T follicular helper cell (primary cell): ENCODE results near the gene CXorf51A.
"Not testable (repeated sequence)": the region's sequence is repeated elsewhere in the genome, so short reads cannot be mapped to it uniquely, and the experiment has no call there.

Experiments
- DNase-seq: peaks from one replicate; pipeline ENCODE4 v3.0.0-alpha.2; 2020; ENCODE audit warnings: low read depth
- total RNA-seq, 2 experiments: gene quantifications; one replicate each; lab custom pipeline; 2026; lab: John Stamatoyannopoulos, UW

The CXorf51A gene
- total RNA-seq = 0 reads per million in 2 experiments

DNA sequence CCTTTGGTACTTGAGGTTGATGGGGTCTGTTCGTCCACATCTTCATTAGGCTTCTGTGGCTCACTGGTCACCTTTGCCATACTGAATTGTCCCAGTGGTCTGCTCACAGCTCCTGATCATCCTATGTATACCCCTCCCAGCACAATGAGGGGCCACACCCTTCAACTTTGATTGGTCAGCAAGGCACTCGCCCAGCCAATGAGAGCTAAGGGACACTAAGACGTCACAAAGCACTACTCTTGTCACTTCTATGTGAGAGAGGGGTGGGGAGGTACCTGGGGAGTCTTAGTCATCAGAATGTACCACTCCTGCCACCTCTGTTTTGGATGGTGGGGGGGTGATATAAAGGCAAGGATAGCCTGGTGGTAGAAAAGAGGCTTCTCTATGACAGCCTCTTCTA, at the start of gene CXorf51A:
Gene CXorf51A (minus strand): TSS at position 101 of the 400 bp plus-strand sequence. CDS start 21 bp downstream, at position 80.
- DNase-seq = not testable (repeated sequence)

DNA sequence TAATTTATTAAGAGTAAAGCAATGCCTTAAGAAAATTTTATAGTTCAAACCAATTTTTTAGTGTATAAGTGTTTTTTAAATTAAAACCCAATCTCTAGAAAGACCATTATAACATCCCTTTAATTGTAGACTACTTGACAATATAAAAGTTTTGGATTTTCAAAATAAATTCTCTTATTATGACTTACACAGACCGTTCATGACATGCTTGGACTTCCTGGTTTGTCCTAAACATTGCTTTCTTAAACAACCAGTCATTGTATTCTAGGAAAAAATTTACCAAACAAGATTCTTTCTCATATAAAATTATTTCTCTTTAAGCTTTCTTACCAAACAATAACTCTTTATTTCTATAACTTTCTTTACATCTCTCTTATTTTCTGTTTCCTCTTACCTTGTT, 49.0 kb upstream of the CXorf51A start:
- DNase-seq = no peak

DNA sequence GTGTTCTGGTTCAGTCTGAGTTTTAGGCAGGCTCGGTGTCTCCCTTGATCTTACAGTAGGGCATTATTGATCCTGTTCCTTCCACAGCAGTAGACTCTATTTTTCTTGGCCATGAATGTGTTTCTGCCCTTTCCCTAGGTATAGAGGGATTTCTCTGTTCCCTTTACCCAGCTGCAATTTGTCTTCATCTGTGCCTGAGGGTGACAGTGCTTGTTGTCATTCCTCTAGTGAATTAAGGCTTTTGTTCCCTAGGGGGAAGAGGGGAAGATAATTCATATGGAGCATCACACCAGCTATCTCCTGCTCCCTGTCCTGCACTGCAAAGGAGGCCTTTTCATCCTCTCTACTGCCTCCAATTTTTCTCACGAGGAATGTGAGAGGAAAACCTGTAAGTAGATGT, 39.7 kb upstream of the CXorf51A start:
- DNase-seq = no peak

DNA sequence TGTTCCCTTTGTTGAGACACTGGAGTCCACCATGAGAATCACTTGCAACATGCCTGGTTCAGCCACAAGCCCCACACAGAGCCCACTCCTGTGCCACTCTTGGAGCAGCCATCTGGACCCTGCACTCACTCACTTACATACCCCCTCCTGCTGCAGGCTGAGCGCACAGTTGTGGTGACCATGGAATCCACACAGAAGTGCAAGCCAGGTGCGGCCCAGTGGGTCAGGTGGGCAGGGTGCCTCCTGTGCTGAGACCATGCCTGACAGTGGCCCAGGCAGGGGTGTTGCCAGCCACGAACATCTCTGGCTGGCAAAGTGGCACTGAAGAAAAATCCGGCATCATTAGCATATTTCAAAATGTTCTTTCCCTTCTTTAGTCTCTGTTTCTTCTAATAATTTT, 17.4 kb upstream of the CXorf51A start:
- DNase-seq = no peak

DNA sequence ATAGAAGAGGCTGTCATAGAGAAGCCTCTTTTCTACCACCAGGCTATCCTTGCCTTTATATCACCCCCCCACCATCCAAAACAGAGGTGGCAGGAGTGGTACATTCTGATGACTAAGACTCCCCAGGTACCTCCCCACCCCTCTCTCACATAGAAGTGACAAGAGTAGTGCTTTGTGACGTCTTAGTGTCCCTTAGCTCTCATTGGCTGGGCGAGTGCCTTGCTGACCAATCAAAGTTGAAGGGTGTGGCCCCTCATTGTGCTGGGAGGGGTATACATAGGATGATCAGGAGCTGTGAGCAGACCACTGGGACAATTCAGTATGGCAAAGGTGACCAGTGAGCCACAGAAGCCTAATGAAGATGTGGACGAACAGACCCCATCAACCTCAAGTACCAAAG, 5.1 kb downstream of the CXorf51A start, which contains the start of gene CXorf51B:
Gene CXorf51B (plus strand): TSS at position 301 of the 400 bp plus-strand sequence. CDS start 21 bp downstream, at position 322.
- not testable (repeated sequence) for DNase-seq
